HEK293 (cell line): ENCODE data around the gene STK38.

Experiments
- CTCF ChIA-PET: fragments of 350-600 bp; formaldehyde crosslinking; extraction: SDS; loops from one replicate; lab custom pipeline; 2021; ENCODE audit warnings: antibody characterized with exemption; lab: Yijun Ruan, JAX
- POLR2A ChIA-PET: fragments of 300-600 bp; formaldehyde crosslinking; extraction: SDS; loops from one replicate; lab custom pipeline; 2020; ENCODE audit warnings: antibody characterized with exemption, inconsistent platforms; lab: Yijun Ruan, JAX
- H3K27ac ChIP-seq: fragments of 200-500 bp; sonication (Bioruptor generic); 2 replicates; pipeline ENCODE4 v1.5.1; 2014; ENCODE audit warnings: low read depth, low read length, control low read depth, inconsistent platforms; ENCODE audit errors: extremely low read depth
- H3K36me3 ChIP-seq, 2 experiments: fragments of 200-500 bp in 1 of 2; sonication (Bioruptor generic) in 1 of 2; 1 replicate in 1 of 2; 2 replicates in 1 of 2; pipeline ENCODE4 v1.5.1; 2014 to 2017; ENCODE audit warnings: inconsistent platforms in 2 of 2, low read length in 2 of 2; ENCODE audit not compliant: control insufficient read depth in 2 of 2, insufficient read depth in 1 of 2
- H3K4me1 ChIP-seq: fragments of 200-500 bp; sonication (Bioruptor generic); 2 replicates; pipeline ENCODE4 v1.5.1; 2014; ENCODE audit warnings: mild to moderate bottlenecking, low read length, inconsistent platforms; ENCODE audit not compliant: control insufficient read depth, insufficient read depth
- H3K4me3 ChIP-seq: 2 replicates; pipeline ENCODE4 v1.5.1; 2011; ENCODE audit warnings: low read depth, mild to moderate bottlenecking, control low read depth, low read length, moderate library complexity
- H3K9me3 ChIP-seq: fragments of 200-500 bp; sonication (Bioruptor generic); 2 replicates; pipeline ENCODE4 v1.5.1; 2014; ENCODE audit warnings: low read depth, low read length, inconsistent platforms; ENCODE audit not compliant: control insufficient read depth, insufficient read depth
- MEIS1 ChIP-seq: sonication (generic); formaldehyde crosslinking; IDR thresholded peaks from 2 replicates; pipeline ENCODE4 v1.8.1; 2022; ENCODE audit warnings: missing genetic modification reagents, mild to moderate bottlenecking, borderline replicate concordance
- PRDM1 ChIP-seq: fragments of 450-650 bp; formaldehyde crosslinking; IDR thresholded peaks from 2 replicates; pipeline ENCODE4; 2016; ENCODE audit warnings: missing biosample characterization, missing genetic modification characterization
- WT1 ChIP-seq: fragments of 450-650 bp; formaldehyde crosslinking; IDR thresholded peaks from 2 replicates; pipeline ENCODE4 v1.5.1; 2016; ENCODE audit warnings: missing biosample characterization, missing genetic modification characterization
- ZBTB1 ChIP-seq: fragments of 450-650 bp; formaldehyde crosslinking; IDR thresholded peaks from 2 replicates; pipeline ENCODE4 v1.5.1; 2016; ENCODE audit warnings: missing biosample characterization, missing genetic modification characterization
- ZFHX2 ChIP-seq: fragments of 450-650 bp; formaldehyde crosslinking; conservative IDR thresholded peaks from 2 replicates; pipeline ENCODE4 v1.5.1; 2016; ENCODE audit warnings: missing biosample characterization, missing genetic modification characterization
- ZNF140 ChIP-seq: fragments of 450-650 bp; formaldehyde crosslinking; IDR thresholded peaks from 2 replicates; pipeline ENCODE4 v1.5.1; 2016; ENCODE audit warnings: missing biosample characterization, missing genetic modification characterization
- ZNF274 ChIP-seq, 2 experiments: fragments of 200-500 bp in 1 of 2; fragments of 450-650 bp in 1 of 2; sonication (Bioruptor generic) in 1 of 2; formaldehyde crosslinking in 1 of 2; IDR thresholded peaks; 2 replicates each; pipeline versions ENCODE4 v1.5.1 to v1.6.1; 2014 to 2016; ENCODE audit warnings: borderline replicate concordance in 1 of 2, inconsistent platforms in 1 of 2, low read length in 1 of 2, missing biosample characterization in 1 of 2, missing genetic modification characterization in 1 of 2
- ZNF404 ChIP-seq: fragments of 450-650 bp; formaldehyde crosslinking; IDR thresholded peaks from 2 replicates; pipeline ENCODE4 v1.5.1; 2017; ENCODE audit warnings: missing biosample characterization, missing genetic modification characterization
- ZNF426 ChIP-seq: fragments of 450-650 bp; formaldehyde crosslinking; IDR thresholded peaks from 2 replicates; pipeline ENCODE4 v1.5.1; 2017; ENCODE audit warnings: missing biosample characterization, missing genetic modification characterization, mild to moderate bottlenecking, inconsistent platforms, moderate library complexity
- ZNF473 ChIP-seq: fragments of 450-650 bp; formaldehyde crosslinking; IDR thresholded peaks from 2 replicates; pipeline ENCODE4 v1.5.1; 2017; ENCODE audit warnings: missing biosample characterization, missing genetic modification characterization
- ZNF623 ChIP-seq: fragments of 450-650 bp; formaldehyde crosslinking; IDR thresholded peaks from 2 replicates; pipeline ENCODE4 v1.5.1; 2016; ENCODE audit warnings: missing biosample characterization, missing genetic modification characterization
- ZNF624 ChIP-seq: fragments of 450-650 bp; formaldehyde crosslinking; IDR thresholded peaks from 2 replicates; pipeline ENCODE4 v1.5.1; 2017; ENCODE audit warnings: missing biosample characterization, missing genetic modification characterization
- ZNF658 ChIP-seq: fragments of 450-650 bp; formaldehyde crosslinking; IDR thresholded peaks from 2 replicates; pipeline ENCODE4; 2016; ENCODE audit warnings: missing biosample characterization, missing genetic modification characterization
- ZNF670 ChIP-seq: fragments of 450-650 bp; formaldehyde crosslinking; IDR thresholded peaks from 2 replicates; pipeline ENCODE4 v1.5.1; 2016; ENCODE audit warnings: missing biosample characterization, missing genetic modification characterization, low read depth
- TF ChIP-seq, protein P1 (sequence below): fragments of 450-650 bp; formaldehyde crosslinking; IDR thresholded peaks from 2 replicates; pipeline ENCODE4 v1.5.1; 2016; ENCODE audit warnings: missing biosample characterization, missing genetic modification characterization
- TF ChIP-seq, protein P2 (sequence below): fragments of 450-650 bp; formaldehyde crosslinking; IDR thresholded peaks from 2 replicates; pipeline ENCODE4 v1.5.1; 2016; ENCODE audit warnings: missing biosample characterization, missing genetic modification characterization
- TF ChIP-seq, protein P3 (sequence below): fragments of 450-650 bp; formaldehyde crosslinking; IDR thresholded peaks from 2 replicates; pipeline ENCODE4 v1.5.1; 2017; ENCODE audit warnings: missing biosample characterization, missing genetic modification characterization

STK38 gene

DNA sequence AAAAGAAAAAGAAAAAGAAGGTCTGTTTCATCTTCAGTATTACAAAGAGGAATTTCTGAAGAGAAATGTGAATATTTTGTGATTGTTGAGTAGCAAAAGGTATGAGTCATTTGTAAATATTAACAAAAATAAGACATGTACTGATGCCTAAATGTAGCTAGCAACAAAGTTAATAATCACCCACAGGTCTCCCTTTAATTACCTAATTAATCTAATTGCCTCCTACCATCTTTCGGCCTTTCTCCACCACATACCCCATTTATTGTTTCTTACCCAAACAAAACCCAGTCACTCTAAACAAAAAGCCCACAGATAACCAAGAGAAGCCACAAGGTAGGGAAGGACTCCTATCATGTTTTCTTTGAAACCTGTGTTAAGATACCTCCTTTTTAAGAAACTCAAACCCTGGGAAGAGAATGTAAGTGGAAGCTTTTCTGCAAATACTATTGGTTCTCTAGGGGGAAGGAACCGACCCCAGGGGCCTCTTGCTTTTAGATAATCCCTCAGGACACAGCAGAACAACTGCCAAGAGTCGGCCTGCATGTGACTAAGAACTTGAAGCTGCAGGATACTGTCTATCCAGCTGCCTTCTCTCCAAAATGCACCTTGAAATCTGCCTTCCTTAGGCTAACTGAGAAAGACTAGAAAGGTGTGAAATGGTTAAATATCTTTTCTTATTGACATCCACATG is 16.1 kb upstream of the STK38 start:
- Histone ChIP-seq H3K4me3 (no peak overlapping the region), H3K27ac (no peak overlapping the region), H3K36me3 (no peaks in the 10 kb centered on the region), H3K9me3 (no peaks in the 10 kb centered on the region), H3K4me1 (no peaks in the 10 kb centered on the region; the same call in 1 of the 2 replicates)
- CTCF ChIA-PET, result no interaction called here
- TF ChIP-seq ZFHX2 (tag by site-specific recombination) (no peak), ZNF670 (tag by site-specific recombination) (no peak), ZNF404 (tag by site-specific recombination) (no peak), ZBTB1 (no peak), ZNF140 (no peak), ZNF473 (tag by site-specific recombination) (no peak), ZNF623 (no peak), WT1 (tag by site-specific recombination) (no peak), MEIS1 (CRISPR knock-in tag) (no peak), ZNF658 (tag by site-specific recombination) (no peak), ZNF274 (IDR thresholded peaks at IDR 0.05; ENCODE audit: low read length) (no peak), ZNF274 (tag by site-specific recombination; IDR thresholded peaks at IDR 0.05; ENCODE audit: borderline replicate concordance) (no peak), ZNF426 (no peak)
- TF ChIP-seq, protein P1, sequence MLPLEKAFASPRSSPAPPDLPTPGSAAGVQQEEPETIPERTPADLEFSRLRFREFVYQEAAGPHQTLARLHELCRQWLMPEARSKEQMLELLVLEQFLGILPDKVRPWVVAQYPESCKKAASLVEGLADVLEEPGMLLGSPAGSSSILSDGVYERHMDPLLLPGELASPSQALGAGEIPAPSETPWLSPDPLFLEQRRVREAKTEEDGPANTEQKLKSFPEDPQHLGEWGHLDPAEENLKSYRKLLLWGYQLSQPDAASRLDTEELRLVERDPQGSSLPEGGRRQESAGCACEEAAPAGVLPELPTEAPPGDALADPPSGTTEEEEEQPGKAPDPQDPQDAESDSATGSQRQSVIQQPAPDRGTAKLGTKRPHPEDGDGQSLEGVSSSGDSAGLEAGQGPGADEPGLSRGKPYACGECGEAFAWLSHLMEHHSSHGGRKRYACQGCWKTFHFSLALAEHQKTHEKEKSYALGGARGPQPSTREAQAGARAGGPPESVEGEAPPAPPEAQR (tag by site-specific recombination), result no peak
- POLR2A ChIA-PET, result interaction anchor here (1.5 kb wide), 1 partner anchor 32 kb away, joined by 3 read pairs; no protein-coding TSS in a partner anchor

DNA sequence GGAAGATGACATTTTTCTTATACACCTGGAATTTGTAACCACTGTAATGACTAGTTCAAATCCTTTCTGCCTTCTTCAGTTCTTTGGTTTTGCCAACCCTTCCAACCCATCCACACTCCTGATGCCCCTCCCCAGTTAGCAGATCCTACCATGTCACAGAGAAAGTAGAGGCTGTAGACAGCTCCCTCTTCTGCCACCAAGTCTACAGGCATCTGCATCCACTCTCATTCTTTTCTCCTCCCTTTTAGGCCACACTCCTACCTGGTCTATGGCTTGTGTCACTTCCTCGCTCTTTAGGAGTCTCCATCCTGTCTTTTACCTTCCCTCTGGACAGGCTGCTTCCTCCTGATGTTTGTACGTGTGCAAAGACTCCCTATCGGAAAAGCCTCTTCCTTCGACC is 13.5 kb upstream of the STK38 start:
- POLR2A ChIA-PET, result interaction anchor here (0.6 kb wide), 1 partner anchor 12 kb away, joined by 3 read pairs; no protein-coding TSS in a partner anchor
- TF ChIP-seq ZNF624 (tag by site-specific recombination), result no peak
- peak; percentile 79 for TF ChIP-seq PRDM1

DNA sequence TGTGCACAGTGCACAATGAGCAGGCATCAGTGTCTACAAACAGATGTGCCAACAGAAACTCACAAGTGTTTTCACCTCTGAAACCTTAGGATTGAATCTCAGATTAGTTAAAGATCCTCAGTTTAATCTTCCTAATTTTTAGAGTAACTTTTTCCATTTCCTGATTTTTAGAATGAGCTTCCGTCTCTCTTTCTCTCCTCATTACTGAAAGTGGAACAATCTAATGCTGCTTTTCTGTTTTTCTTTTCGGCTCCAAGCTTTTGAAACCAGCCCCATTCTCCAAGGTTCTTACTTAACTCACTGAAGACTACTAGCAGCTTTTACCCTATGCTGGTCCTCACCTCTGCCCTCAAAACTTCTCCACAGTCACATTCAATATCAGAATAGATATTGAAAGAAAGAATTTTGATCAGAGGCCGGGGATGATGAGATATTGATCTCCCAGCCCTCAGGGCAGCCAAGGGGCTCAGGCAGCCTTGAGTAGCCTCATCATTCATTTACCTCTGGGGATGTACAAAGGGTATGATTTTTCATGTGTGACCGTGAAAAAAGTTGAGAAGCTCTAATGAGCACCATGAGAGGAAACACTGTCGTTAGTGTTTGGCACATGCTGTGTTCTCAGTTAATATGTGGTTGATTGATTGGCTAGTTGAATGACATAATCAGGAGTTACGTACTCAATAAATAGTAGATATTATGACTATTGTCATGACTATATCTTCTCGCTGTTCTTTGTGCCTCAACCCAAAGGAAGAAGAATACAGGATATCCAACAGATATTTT is 11.9 kb upstream of the STK38 start:
- Histone ChIP-seq H3K4me3 (no peak overlapping the region), H3K4me1 (no peaks in the 10 kb centered on the region; the same call in 1 of the 2 replicates), H3K27ac (no peak overlapping the region), H3K36me3 (no peaks in the 10 kb centered on the region), H3K9me3 (no peaks in the 10 kb centered on the region)
- ChIA-PET CTCF (interaction anchor here (0.6 kb wide), 1 partner anchor 442 kb away, joined by 3 read pairs; no protein-coding TSS in a partner anchor), POLR2A (interaction anchor here (0.6 kb wide), 1 partner anchor 199 kb away, joined by 3 read pairs; no protein-coding TSS in a partner anchor)
- TF ChIP-seq, protein P2, sequence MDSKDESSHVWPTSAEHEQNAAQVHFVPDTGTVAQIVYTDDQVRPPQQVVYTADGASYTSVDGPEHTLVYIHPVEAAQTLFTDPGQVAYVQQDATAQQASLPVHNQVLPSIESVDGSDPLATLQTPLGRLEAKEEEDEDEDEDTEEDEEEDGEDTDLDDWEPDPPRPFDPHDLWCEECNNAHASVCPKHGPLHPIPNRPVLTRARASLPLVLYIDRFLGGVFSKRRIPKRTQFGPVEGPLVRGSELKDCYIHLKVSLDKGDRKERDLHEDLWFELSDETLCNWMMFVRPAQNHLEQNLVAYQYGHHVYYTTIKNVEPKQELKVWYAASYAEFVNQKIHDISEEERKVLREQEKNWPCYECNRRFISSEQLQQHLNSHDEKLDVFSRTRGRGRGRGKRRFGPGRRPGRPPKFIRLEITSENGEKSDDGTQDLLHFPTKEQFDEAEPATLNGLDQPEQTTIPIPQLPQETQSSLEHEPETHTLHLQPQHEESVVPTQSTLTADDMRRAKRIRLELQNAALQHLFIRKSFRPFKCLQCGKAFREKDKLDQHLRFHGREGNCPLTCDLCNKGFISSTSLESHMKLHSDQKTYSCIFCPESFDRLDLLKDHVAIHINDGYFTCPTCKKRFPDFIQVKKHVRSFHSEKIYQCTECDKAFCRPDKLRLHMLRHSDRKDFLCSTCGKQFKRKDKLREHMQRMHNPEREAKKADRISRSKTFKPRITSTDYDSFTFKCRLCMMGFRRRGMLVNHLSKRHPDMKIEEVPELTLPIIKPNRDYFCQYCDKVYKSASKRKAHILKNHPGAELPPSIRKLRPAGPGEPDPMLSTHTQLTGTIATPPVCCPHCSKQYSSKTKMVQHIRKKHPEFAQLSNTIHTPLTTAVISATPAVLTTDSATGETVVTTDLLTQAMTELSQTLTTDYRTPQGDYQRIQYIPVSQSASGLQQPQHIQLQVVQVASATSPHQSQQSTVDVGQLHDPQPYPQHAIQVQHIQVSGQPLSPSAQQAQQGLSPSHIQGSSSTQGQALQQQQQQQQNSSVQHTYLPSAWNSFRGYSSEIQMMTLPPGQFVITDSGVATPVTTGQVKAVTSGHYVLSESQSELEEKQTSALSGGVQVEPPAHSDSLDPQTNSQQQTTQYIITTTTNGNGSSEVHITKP (tag by site-specific recombination), result 0 out of 2 replicates have a peak, but pooled peaks have one; percentile 37
- TF ChIP-seq, protein P3, sequence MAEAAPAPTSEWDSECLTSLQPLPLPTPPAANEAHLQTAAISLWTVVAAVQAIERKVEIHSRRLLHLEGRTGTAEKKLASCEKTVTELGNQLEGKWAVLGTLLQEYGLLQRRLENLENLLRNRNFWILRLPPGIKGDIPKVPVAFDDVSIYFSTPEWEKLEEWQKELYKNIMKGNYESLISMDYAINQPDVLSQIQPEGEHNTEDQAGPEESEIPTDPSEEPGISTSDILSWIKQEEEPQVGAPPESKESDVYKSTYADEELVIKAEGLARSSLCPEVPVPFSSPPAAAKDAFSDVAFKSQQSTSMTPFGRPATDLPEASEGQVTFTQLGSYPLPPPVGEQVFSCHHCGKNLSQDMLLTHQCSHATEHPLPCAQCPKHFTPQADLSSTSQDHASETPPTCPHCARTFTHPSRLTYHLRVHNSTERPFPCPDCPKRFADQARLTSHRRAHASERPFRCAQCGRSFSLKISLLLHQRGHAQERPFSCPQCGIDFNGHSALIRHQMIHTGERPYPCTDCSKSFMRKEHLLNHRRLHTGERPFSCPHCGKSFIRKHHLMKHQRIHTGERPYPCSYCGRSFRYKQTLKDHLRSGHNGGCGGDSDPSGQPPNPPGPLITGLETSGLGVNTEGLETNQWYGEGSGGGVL (tag by site-specific recombination), result no peak

More for the DNA sequence above, 13.5 kb upstream of the STK38 start:
- Histone ChIP-seq H3K9me3 (no peaks in the 10 kb centered on the region), H3K4me3 (no peak overlapping the region), H3K36me3 (no peaks in the 10 kb centered on the region), H3K27ac (no peak overlapping the region), H3K4me1 (no peaks in the 10 kb centered on the region; the same call in 1 of the 2 replicates)
- CTCF ChIA-PET, result interaction anchor here (0.8 to 1.1 kb wide), 3 partner anchors 15 to 148 kb away, joined by 3 to 4 read pairs (median 3); no protein-coding TSS in a partner anchor
